GM21367 (cell line): ENCODE results near the gene RNF157.

Experiments used
- ATAC-seq: cut with Tn5 transposase; IDR thresholded peaks from one replicate; pipeline ENCODE4 v1.9.1; 2021; ENCODE audit not compliant: unreplicated experiment

Gene RNF157

GRCh38 chr17:76160896-76161528, 79.3 kb downstream of the RNF157 start:
- no peak for ATAC-seq

GRCh38 chr17:76159157-76159556, 81.1 kb downstream of the RNF157 start:
- no peak for ATAC-seq

- ATAC-seq: no peak
Measured at GRCh38 chr17:76157759-76158158, 82.5 kb downstream of the RNF157 start.

- ATAC-seq: no peak
Measured at GRCh38 chr17:76156662-76156991, 83.7 kb downstream of the RNF157 start.

- no peak for ATAC-seq
Measured at GRCh38 chr17:76155988-76156661, 84.2 kb downstream of the RNF157 start.

GRCh38 chr17:76154936-76155845, 85.1 kb downstream of the RNF157 start:
- ATAC-seq: no peak

- no peak for ATAC-seq
Measured at GRCh38 chr17:76154292-76154691, 86.0 kb downstream of the RNF157 start.

GRCh38 chr17:76153640-76154039, 86.7 kb downstream of the RNF157 start:
- ATAC-seq: no peak

- no peak for ATAC-seq
Measured at GRCh38 chr17:76153202-76153601, 87.1 kb downstream of the RNF157 start.

- ATAC-seq: no peak
Measured at GRCh38 chr17:76152591-76152990, 87.7 kb downstream of the RNF157 start.

GRCh38 chr17:76151896-76152454, 88.3 kb downstream of the RNF157 start:
- no peak for ATAC-seq

- ATAC-seq: no peak
Measured at GRCh38 chr17:76150712-76151622, 89.3 kb downstream of the RNF157 start.

GRCh38 chr17:76149214-76149613, 91.1 kb downstream of the RNF157 start:
- ATAC-seq: no peak

- no peak for ATAC-seq
Measured at GRCh38 chr17:76148015-76148326, 92.3 kb downstream of the RNF157 start.

- no peak for ATAC-seq
Measured at GRCh38 chr17:76147211-76148014, 92.9 kb downstream of the RNF157 start.

- ATAC-seq: no peak
Measured at GRCh38 chr17:76146053-76146851, 94.0 kb downstream of the RNF157 start.

GRCh38 chr17:76145231-76146052, 94.9 kb downstream of the RNF157 start:
- no peak for ATAC-seq

- ATAC-seq: no peak
Measured at GRCh38 chr17:76142585-76143041, 97.7 kb downstream of the RNF157 start.
